ENCODE data around the gene SPATA13. TPM values are rescaled to one million over a fixed set of nuclear protein-coding genes. Genes with fewer than 3 reads are reported as not detected.

SPATA13 gene
- total and polyA plus RNA-seq, 10 of the 15 experiments (the other 5 are each of a cell fraction or from before 2014, with no cell fraction given), result 2.4 to 11.1 (median 10.2) TPM

DNA sequence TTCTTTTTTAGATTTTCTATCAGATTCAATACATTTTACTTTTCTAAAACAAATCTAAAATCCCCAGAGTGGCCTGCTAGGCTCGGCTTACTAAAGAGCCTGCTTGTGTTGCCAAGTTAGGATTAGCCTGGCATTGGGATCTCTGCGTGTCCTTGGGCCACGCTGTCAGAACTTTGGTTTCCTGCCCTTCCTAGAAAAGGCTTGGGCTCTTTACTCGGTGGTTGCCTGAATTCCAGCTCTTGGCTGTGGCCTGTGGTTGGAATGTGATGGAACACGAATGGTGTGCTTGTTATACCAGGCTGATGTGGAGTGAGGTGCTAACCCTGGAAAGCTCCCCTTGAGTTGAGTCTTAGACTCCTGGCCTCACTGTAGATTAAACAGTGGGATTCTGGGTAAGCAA is 8.5 kb downstream of the SPATA13 start:
- no peak for DNase-seq (ENCODE audit: low read depth, low spot score)
- Histone ChIP-seq H4K20me1 (ENCODE audit: control insufficient read depth, insufficient read depth) (no peaks in the 10 kb centered on the region), H3K36me3 (ENCODE audit: control insufficient read depth in 2 of 2, insufficient read depth in 2 of 2, low read length in 1 of 2) (no peaks in the 10 kb centered on the region), H3K27ac (ENCODE audit: control insufficient read depth, insufficient read depth) (no peak overlapping the region), H3K9me3 (replicated peaks; ENCODE audit: control insufficient read depth, insufficient read depth, low read length) (no peaks in the 10 kb centered on the region), H3K4me2 (ENCODE audit: control insufficient read depth, insufficient read depth) (no peak overlapping the region), H3K4me1 (ENCODE audit: control insufficient read depth, insufficient read depth, low read length) (no peaks in the 10 kb centered on the region), H3K79me2 (ENCODE audit: control insufficient read depth, insufficient read depth, low read length) (no peaks in the 10 kb centered on the region), H3K4me3 (no peak overlapping the region), H3K27me3 (replicated peaks in 1 of 2; ENCODE audit: control insufficient read depth in 2 of 2, insufficient read depth in 2 of 2, low read length in 1 of 2) (no peaks in the 10 kb centered on the region; a peak in 3 of 4 replicates), H3K9ac (ENCODE audit: control insufficient read depth, insufficient read depth, low read length) (no peak overlapping the region), H2AFZ (ENCODE audit: control insufficient read depth, low read depth, low read length) (no peak overlapping the region)
- ChIA-PET RAD21 (ENCODE audit: unreplicated experiment) (no interaction called here), CTCF (no interaction called here), SMC1A (ENCODE audit: uncharacterized antibody, unreplicated experiment) (no interaction called here), POLR2A (no interaction called here)
- FAIRE-seq, result no peak
- no peak for ATAC-seq
- intact Hi-C loops (cut with micrococcal nuclease; ENCODE audit: unreplicated experiment) (no loop called here), in situ Hi-C loops (cut with MboI) (no loop called here)
- BruUV-seq (replicated peaks), result no TSS peak
- 32% methylated on average over 5 of the region's 5 CpGs for WGBS (ENCODE audit: insufficient coverage, insufficient replicate concordance, low lambda C conversion rate, missing lambda C conversion rate)
- TF ChIP-seq CBFB (IDR thresholded peaks at IDR 0.05; ENCODE audit: low read depth) (no peak), TBL1XR1 (IDR thresholded peaks at IDR 0.05; ENCODE audit: low read depth, low read length) (no peak), SIX5 (IDR thresholded peaks at IDR 0.05; ENCODE audit: low read depth, low read length, severe bottlenecking) (no peak), POLR2AphosphoS5 (IDR thresholded peaks at IDR 0.05; ENCODE audit: low read length) (no peak), ZNF274 (IDR thresholded peaks at IDR 0.05; ENCODE audit: insufficient read depth, insufficient read length) (no peak), TARDBP (IDR thresholded peaks at IDR 0.05; ENCODE audit: borderline replicate concordance) (no peak), STAT3 (IDR thresholded peaks at IDR 0.05; ENCODE audit: low read depth, low read length) (no peak), KLF5 (IDR thresholded peaks at IDR 0.05; ENCODE audit: partially characterized antibody) (no peak), SREBF2 (IDR thresholded peaks at IDR 0.05; ENCODE audit: low read length) (no peak), CHD2 (IDR thresholded peaks at IDR 0.05; ENCODE audit: borderline replicate concordance, low read depth, low read length) (no peak), BCL11A (IDR thresholded peaks at IDR 0.05; ENCODE audit: low read depth, low read length) (no peak)
- TF ChIP-seq, protein P1, sequence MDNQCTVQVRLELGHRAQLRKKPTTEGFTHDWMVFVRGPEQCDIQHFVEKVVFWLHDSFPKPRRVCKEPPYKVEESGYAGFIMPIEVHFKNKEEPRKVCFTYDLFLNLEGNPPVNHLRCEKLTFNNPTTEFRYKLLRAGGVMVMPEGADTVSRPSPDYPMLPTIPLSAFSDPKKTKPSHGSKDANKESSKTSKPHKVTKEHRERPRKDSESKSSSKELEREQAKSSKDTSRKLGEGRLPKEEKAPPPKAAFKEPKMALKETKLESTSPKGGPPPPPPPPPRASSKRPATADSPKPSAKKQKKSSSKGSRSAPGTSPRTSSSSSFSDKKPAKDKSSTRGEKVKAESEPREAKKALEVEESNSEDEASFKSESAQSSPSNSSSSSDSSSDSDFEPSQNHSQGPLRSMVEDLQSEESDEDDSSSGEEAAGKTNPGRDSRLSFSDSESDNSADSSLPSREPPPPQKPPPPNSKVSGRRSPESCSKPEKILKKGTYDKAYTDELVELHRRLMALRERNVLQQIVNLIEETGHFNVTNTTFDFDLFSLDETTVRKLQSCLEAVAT (IDR thresholded peaks at IDR 0.05), result no peak
- TF ChIP-seq, protein P2, sequence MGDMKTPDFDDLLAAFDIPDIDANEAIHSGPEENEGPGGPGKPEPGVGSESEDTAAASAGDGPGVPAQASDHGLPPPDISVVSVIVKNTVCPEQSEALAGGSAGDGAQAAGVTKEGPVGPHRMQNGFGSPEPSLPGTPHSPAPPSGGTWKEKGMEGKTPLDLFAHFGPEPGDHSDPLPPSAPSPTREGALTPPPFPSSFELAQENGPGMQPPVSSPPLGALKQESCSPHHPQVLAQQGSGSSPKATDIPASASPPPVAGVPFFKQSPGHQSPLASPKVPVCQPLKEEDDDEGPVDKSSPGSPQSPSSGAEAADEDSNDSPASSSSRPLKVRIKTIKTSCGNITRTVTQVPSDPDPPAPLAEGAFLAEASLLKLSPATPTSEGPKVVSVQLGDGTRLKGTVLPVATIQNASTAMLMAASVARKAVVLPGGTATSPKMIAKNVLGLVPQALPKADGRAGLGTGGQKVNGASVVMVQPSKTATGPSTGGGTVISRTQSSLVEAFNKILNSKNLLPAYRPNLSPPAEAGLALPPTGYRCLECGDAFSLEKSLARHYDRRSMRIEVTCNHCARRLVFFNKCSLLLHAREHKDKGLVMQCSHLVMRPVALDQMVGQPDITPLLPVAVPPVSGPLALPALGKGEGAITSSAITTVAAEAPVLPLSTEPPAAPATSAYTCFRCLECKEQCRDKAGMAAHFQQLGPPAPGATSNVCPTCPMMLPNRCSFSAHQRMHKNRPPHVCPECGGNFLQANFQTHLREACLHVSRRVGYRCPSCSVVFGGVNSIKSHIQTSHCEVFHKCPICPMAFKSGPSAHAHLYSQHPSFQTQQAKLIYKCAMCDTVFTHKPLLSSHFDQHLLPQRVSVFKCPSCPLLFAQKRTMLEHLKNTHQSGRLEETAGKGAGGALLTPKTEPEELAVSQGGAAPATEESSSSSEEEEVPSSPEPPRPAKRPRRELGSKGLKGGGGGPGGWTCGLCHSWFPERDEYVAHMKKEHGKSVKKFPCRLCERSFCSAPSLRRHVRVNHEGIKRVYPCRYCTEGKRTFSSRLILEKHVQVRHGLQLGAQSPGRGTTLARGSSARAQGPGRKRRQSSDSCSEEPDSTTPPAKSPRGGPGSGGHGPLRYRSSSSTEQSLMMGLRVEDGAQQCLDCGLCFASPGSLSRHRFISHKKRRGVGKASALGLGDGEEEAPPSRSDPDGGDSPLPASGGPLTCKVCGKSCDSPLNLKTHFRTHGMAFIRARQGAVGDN (IDR thresholded peaks at IDR 0.05), result no peak
- TF ChIP-seq, protein P3, sequence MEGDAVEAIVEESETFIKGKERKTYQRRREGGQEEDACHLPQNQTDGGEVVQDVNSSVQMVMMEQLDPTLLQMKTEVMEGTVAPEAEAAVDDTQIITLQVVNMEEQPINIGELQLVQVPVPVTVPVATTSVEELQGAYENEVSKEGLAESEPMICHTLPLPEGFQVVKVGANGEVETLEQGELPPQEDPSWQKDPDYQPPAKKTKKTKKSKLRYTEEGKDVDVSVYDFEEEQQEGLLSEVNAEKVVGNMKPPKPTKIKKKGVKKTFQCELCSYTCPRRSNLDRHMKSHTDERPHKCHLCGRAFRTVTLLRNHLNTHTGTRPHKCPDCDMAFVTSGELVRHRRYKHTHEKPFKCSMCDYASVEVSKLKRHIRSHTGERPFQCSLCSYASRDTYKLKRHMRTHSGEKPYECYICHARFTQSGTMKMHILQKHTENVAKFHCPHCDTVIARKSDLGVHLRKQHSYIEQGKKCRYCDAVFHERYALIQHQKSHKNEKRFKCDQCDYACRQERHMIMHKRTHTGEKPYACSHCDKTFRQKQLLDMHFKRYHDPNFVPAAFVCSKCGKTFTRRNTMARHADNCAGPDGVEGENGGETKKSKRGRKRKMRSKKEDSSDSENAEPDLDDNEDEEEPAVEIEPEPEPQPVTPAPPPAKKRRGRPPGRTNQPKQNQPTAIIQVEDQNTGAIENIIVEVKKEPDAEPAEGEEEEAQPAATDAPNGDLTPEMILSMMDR (IDR thresholded peaks at IDR 0.05 in 2 of 3, conservative IDR thresholded peaks at IDR 0.05 in 1 of 3; ENCODE audit: control insufficient read depth in 2 of 3, extremely low read depth in 1 of 3, insufficient read depth in 1 of 3, low read depth in 3 of 3, low read length in 3 of 3), result no peak
- TF ChIP-seq, protein P4, sequence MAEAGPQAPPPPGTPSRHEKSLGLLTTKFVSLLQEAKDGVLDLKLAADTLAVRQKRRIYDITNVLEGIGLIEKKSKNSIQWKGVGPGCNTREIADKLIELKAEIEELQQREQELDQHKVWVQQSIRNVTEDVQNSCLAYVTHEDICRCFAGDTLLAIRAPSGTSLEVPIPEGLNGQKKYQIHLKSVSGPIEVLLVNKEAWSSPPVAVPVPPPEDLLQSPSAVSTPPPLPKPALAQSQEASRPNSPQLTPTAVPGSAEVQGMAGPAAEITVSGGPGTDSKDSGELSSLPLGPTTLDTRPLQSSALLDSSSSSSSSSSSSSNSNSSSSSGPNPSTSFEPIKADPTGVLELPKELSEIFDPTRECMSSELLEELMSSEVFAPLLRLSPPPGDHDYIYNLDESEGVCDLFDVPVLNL (IDR thresholded peaks at IDR 0.05; ENCODE audit: low read depth, low read length), result no peak

All from GM12878 (cell line).